GM19395 (cell line): ENCODE data around the gene ARMC3.
"Not testable (repeated sequence)": the region's sequence is repeated elsewhere in the genome, so short reads cannot be mapped to it uniquely, and the experiment has no call there.

Source experiments
- ATAC-seq: cut with Tn5 transposase; IDR thresholded peaks from one replicate; pipeline ENCODE4 v1.9.1; 2021; ENCODE audit warnings: mild to moderate bottlenecking, moderate library complexity; ENCODE audit not compliant: unreplicated experiment

ARMC3 gene

GRCh38 chr10:22927661-22928403 lies at the start of gene ARMC3:
TSS of gene ARMC3 (plus strand) at chr10:22928053. CDS start at chr10:22931997, 3,944 bp downstream.
- ATAC-seq, result peak; percentile 83

GRCh38 chr10:22891797-22892196 lies 36.1 kb upstream of the ARMC3 start:
- no peak for ATAC-seq

GRCh38 chr10:22893781-22894180 lies 34.1 kb upstream of the ARMC3 start:
- ATAC-seq, result no peak

- no peak for ATAC-seq
Observed at GRCh38 chr10:22894714-22895113, 33.1 kb upstream of the ARMC3 start.

GRCh38 chr10:22895252-22895651 lies 32.6 kb upstream of the ARMC3 start:
- no peak for ATAC-seq

GRCh38 chr10:22897371-22897770 lies 30.5 kb upstream of the ARMC3 start:
- no peak for ATAC-seq

GRCh38 chr10:22899307-22899706 lies 28.5 kb upstream of the ARMC3 start:
- ATAC-seq, result no peak

- ATAC-seq, result no peak
Observed at GRCh38 chr10:22899775-22900174, 28.1 kb upstream of the ARMC3 start.

- no peak for ATAC-seq
Observed at GRCh38 chr10:22900841-22901601, 26.8 kb upstream of the ARMC3 start.

- ATAC-seq, result not testable (repeated sequence)
Observed at GRCh38 chr10:22902147-22902546, 25.7 kb upstream of the ARMC3 start.

- ATAC-seq, result no peak
Observed at GRCh38 chr10:22903694-22904093, 24.2 kb upstream of the ARMC3 start.

- ATAC-seq, result no peak
Observed at GRCh38 chr10:22906767-22907166, 21.1 kb upstream of the ARMC3 start.

GRCh38 chr10:22908837-22909236 lies 19.0 kb upstream of the ARMC3 start:
- no peak for ATAC-seq

GRCh38 chr10:22909673-22910072 lies 18.2 kb upstream of the ARMC3 start:
- ATAC-seq, result not testable (repeated sequence)

- ATAC-seq, result no peak
Observed at GRCh38 chr10:22911067-22911466, 16.8 kb upstream of the ARMC3 start.

- ATAC-seq, result no peak
Observed at GRCh38 chr10:22911889-22912762, 15.7 kb upstream of the ARMC3 start.

- no peak for ATAC-seq
Observed at GRCh38 chr10:22912763-22913384, 15.0 kb upstream of the ARMC3 start.

- no peak for ATAC-seq
Observed at GRCh38 chr10:22913474-22914092, 14.3 kb upstream of the ARMC3 start.

- no peak for ATAC-seq
Observed at GRCh38 chr10:22915314-22915713, 12.5 kb upstream of the ARMC3 start.

GRCh38 chr10:22925088-22925487 lies 2.8 kb upstream of the ARMC3 start:
- no peak for ATAC-seq
